SK-N-MC (cell line): Measurements from ENCODE around the gene GBP2.

Source experiments
- DNase-seq: peaks from one replicate; pipeline ENCODE4 v3.0.0-alpha.2; 2011; ENCODE audit warnings: low read depth, low spot score
- H3K27ac ChIP-seq: fragments of 200-600 bp; sonication (generic); 2 replicates; pipeline ENCODE4 v1.5.1; 2016; ENCODE audit warnings: mixed run types
- H3K36me3 ChIP-seq: fragments of 200-600 bp; sonication (generic); 2 replicates; pipeline ENCODE4 v1.6.1; 2017; ENCODE audit warnings: antibody characterized with exemption, low read length, mixed read lengths; ENCODE audit not compliant: insufficient read depth
- H3K4me3 ChIP-seq: fragments of 200-600 bp; sonication (generic); 2 replicates; pipeline ENCODE4 v1.5.1; 2016
- H3K9ac ChIP-seq: fragments of 200-600 bp; sonication (generic); 2 replicates; pipeline ENCODE4 v1.8.0; 2017; ENCODE audit warnings: mixed run types, mixed read lengths; ENCODE audit not compliant: insufficient read length
- H3K9me3 ChIP-seq: fragments of 200-600 bp; sonication (generic); 2 replicates; pipeline ENCODE4 v1.6.1; 2017; ENCODE audit warnings: low read depth, mild to moderate bottlenecking, antibody characterized with exemption, low read length, moderate library complexity, mixed read lengths
- EZH2 ChIP-seq: fragments of 200-600 bp; sonication (generic); IDR thresholded peaks from one replicate; pipeline ENCODE4 v1.6.1; 2017; ENCODE audit warnings: antibody characterized with exemption
- FOXP2 ChIP-seq: optimal IDR thresholded peaks from 2 replicates; pipeline ENCODE3; 2011; ENCODE audit warnings: mild to moderate bottlenecking, moderate library complexity; ENCODE audit not compliant: insufficient read depth; ENCODE audit errors: extremely low read length, control extremely low read depth
- POLR2AphosphoS5 ChIP-seq: IDR thresholded peaks from 2 replicates; pipeline ENCODE4 v1.6.1; 2012; ENCODE audit warnings: mild to moderate bottlenecking, low read depth, low read length, borderline replicate concordance

The GBP2 gene

GRCh38 chr1:89104687-89105086 is 21.2 kb downstream of the GBP2 start:
- Histone ChIP-seq H3K4me3 (no peak overlapping the region), H3K36me3 (no peaks in the 10 kb centered on the region), H3K27ac (no peak overlapping the region), H3K9me3 (no peaks in the 10 kb centered on the region), H3K9ac (no peak overlapping the region)
- no peak for TF ChIP-seq EZH2
- no peak for TF ChIP-seq FOXP2
- no peak for TF ChIP-seq POLR2AphosphoS5
- DNase-seq, result no peak

- Histone ChIP-seq H3K9ac (no peak overlapping the region), H3K27ac (no peak overlapping the region), H3K36me3 (no peaks in the 10 kb centered on the region), H3K9me3 (no peaks in the 10 kb centered on the region), H3K4me3 (no peak overlapping the region)
- TF ChIP-seq POLR2AphosphoS5 (no peak), EZH2 (no peak), FOXP2 (no peak)
- DNase-seq, result no peak
Measured at GRCh38 chr1:89104147-89104546, 21.8 kb downstream of the GBP2 start.

GRCh38 chr1:89102021-89102420 is 23.9 kb downstream of the GBP2 start:
- DNase-seq, result no peak

GRCh38 chr1:89100412-89100811 is 25.5 kb downstream of the GBP2 start:
- Histone ChIP-seq H3K36me3 (no peaks in the 10 kb centered on the region), H3K27ac (no peak overlapping the region), H3K4me3 (no peak overlapping the region), H3K9me3 (no peaks in the 10 kb centered on the region), H3K9ac (no peak overlapping the region)
- no peak for TF ChIP-seq EZH2
- TF ChIP-seq FOXP2, result no peak
- TF ChIP-seq POLR2AphosphoS5, result no peak
- DNase-seq, result no peak

More at GRCh38 chr1:89102021-89102420, 23.9 kb downstream of the GBP2 start:
- no peak for TF ChIP-seq FOXP2
- TF ChIP-seq EZH2, result no peak
- no peak for TF ChIP-seq POLR2AphosphoS5
- no peaks in the 10 kb centered on the region for H3K9me3 ChIP-seq
- no peak overlapping the region for H3K27ac ChIP-seq
- no peaks in the 10 kb centered on the region for H3K36me3 ChIP-seq
- no peak overlapping the region for H3K4me3 ChIP-seq
- no peak overlapping the region for H3K9ac ChIP-seq

GRCh38 chr1:89098857-89099256 is 27.1 kb downstream of the GBP2 start:
- H3K9ac ChIP-seq, result no peak overlapping the region
- H3K4me3 ChIP-seq, result no peak overlapping the region
- DNase-seq, result no peak
- TF ChIP-seq POLR2AphosphoS5 (no peak), FOXP2 (no peak), EZH2 (no peak)
- no peak overlapping the region for H3K27ac ChIP-seq
- no peaks in the 10 kb centered on the region for H3K9me3 ChIP-seq
- no peaks in the 10 kb centered on the region for H3K36me3 ChIP-seq

GRCh38 chr1:89095737-89096136 is 30.2 kb downstream of the GBP2 start:
- DNase-seq, result no peak
- Histone ChIP-seq H3K27ac (no peak overlapping the region), H3K36me3 (no peaks in the 10 kb centered on the region), H3K9me3 (no peaks in the 10 kb centered on the region), H3K9ac (no peak overlapping the region), H3K4me3 (no peak overlapping the region)
- TF ChIP-seq FOXP2 (no peak), POLR2AphosphoS5 (no peak), EZH2 (no peak)

- no peak for TF ChIP-seq POLR2AphosphoS5
- TF ChIP-seq EZH2, result no peak
- no peak for TF ChIP-seq FOXP2
- no peak for DNase-seq
Measured at GRCh38 chr1:89089962-89090361, 36.0 kb downstream of the GBP2 start.

GRCh38 chr1:89088572-89088971 is 37.3 kb downstream of the GBP2 start:
- no peak overlapping the region for H3K4me3 ChIP-seq
- no peak overlapping the region for H3K9ac ChIP-seq
- no peak for DNase-seq
- no peak overlapping the region for H3K27ac ChIP-seq
- H3K36me3 ChIP-seq, result no peaks in the 10 kb centered on the region
- no peaks in the 10 kb centered on the region for H3K9me3 ChIP-seq
- no peak for TF ChIP-seq EZH2
- TF ChIP-seq FOXP2, result no peak

More at GRCh38 chr1:89089962-89090361, 36.0 kb downstream of the GBP2 start:
- Histone ChIP-seq H3K4me3 (no peak overlapping the region), H3K36me3 (no peaks in the 10 kb centered on the region), H3K27ac (no peak overlapping the region), H3K9ac (no peak overlapping the region), H3K9me3 (no peaks in the 10 kb centered on the region)

- TF ChIP-seq POLR2AphosphoS5 (no peak), EZH2 (no peak)
- Histone ChIP-seq H3K4me3 (no peak overlapping the region), H3K27ac (no peak overlapping the region), H3K9ac (no peak overlapping the region), H3K36me3 (no peaks in the 10 kb centered on the region), H3K9me3 (no peaks in the 10 kb centered on the region)
- DNase-seq, result no peak
Measured at GRCh38 chr1:89087241-89087640, 38.7 kb downstream of the GBP2 start.
